Activated naive CD4-positive, alpha-beta T cell treated with Interleukin-2 at 50 U/mL for 16 hours (primary cell): Measurements from ENCODE around the gene RPUSD2.
A peak's percentile ranks its signal among the peaks of the same experiment; 100 is the strongest.

ENCODE experiments used
- DNase-seq: peaks from one replicate; pipeline ENCODE4 v3.0.0-alpha.2; 2020

The RPUSD2 gene

GRCh38 chr15:40569129-40569953, at the start of gene RPUSD2:
RPUSD2 (plus strand) TSS chr15:40569299; CDS start chr15:40569338, 39 bp downstream.
- DNase-seq: peak; percentile 93

- no peak for DNase-seq
These were observed 45.5 kb upstream of the RPUSD2 start for GRCh38 chr15:40523611-40524010.

- DNase-seq: no peak
These were observed 43.2 kb upstream of the RPUSD2 start for GRCh38 chr15:40525855-40526254.

- no peak for DNase-seq
These were observed 40.3 kb upstream of the RPUSD2 start for GRCh38 chr15:40528801-40529200.

- DNase-seq: no peak
These were observed 35.2 kb upstream of the RPUSD2 start for GRCh38 chr15:40533763-40534364.

- DNase-seq: no peak
These were observed 34.7 kb upstream of the RPUSD2 start for GRCh38 chr15:40534371-40534770.

- no peak for DNase-seq
These were observed 32.6 kb upstream of the RPUSD2 start for GRCh38 chr15:40536501-40536900.

GRCh38 chr15:40538976-40539375, 30.1 kb upstream of the RPUSD2 start:
- DNase-seq: no peak

GRCh38 chr15:40543082-40543481, 26.0 kb upstream of the RPUSD2 start:
- no peak for DNase-seq

GRCh38 chr15:40543631-40544294, 25.3 kb upstream of the RPUSD2 start:
- no peak for DNase-seq

GRCh38 chr15:40545457-40545856, 23.6 kb upstream of the RPUSD2 start:
- DNase-seq: no peak

- no peak for DNase-seq
These were observed 20.5 kb upstream of the RPUSD2 start for GRCh38 chr15:40548610-40549009.

- DNase-seq: no peak
These were observed 19.2 kb upstream of the RPUSD2 start for GRCh38 chr15:40549894-40550293.

- DNase-seq: no peak
These were observed 18.6 kb upstream of the RPUSD2 start for GRCh38 chr15:40550341-40551037.

GRCh38 chr15:40554161-40554525, 15.0 kb upstream of the RPUSD2 start:
- no peak for DNase-seq

- no peak for DNase-seq
These were observed 13.2 kb upstream of the RPUSD2 start for GRCh38 chr15:40555876-40556275.

- DNase-seq: no peak
These were observed 10.0 kb upstream of the RPUSD2 start for GRCh38 chr15:40558952-40559742.

- DNase-seq: no peak
These were observed 6.4 kb upstream of the RPUSD2 start for GRCh38 chr15:40562691-40563090.

GRCh38 chr15:40563426-40563825, 5.7 kb upstream of the RPUSD2 start:
- DNase-seq: no peak

- DNase-seq: peak; percentile 95
These were observed 4.3 kb upstream of the RPUSD2 start, which contains the start of gene CCDC32 for GRCh38 chr15:40564591-40565332. CCDC32 (minus strand) TSS chr15:40565042; CDS start chr15:40563015, 2,027 bp downstream.
